Upper lobe of left lung (tissue), 4 donors: ENCODE data around the gene PSMB5.

Source experiments
- POLR2AphosphoS5 ChIP-seq, 2 donors: sonication (generic); formaldehyde crosslinking; IDR thresholded peaks; one replicate each; pipeline ENCODE4 v1.5.1; 2017; ENCODE audit warnings: antibody characterized with exemption in 2 of 2
- TF ChIP-seq, protein P1 (sequence below), 6 experiments: fragments of 450-650 bp in 4 of 6; fragments of 200-600 bp in 2 of 6; sonication (generic) in 2 of 6; IDR thresholded peaks; one replicate each; pipeline ENCODE4 v1.5.1; 2016 to 2019; ENCODE audit warnings: antibody characterized with exemption in 6 of 6

DNA sequence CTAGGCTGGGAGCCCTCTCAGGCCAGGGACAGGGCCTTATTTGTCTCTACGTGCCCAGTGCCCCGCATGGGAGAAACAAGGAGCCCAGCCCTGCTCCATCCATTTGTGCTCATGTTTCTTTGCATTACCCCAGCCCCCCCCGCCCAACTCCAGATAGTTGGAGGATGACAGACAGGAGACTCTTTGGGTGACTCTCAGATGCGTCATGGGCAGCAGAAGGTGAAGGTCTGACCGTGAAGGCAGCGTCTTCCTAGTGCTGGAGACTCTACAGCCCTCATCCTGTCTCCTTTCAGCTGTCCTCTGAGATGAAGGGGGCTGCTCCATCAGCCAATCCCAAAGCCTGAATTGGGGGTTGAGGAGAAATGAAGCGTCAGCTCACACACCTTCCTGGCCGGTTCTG lies 7.0 kb upstream of the PSMB5 start:
- TF ChIP-seq, protein P1, sequence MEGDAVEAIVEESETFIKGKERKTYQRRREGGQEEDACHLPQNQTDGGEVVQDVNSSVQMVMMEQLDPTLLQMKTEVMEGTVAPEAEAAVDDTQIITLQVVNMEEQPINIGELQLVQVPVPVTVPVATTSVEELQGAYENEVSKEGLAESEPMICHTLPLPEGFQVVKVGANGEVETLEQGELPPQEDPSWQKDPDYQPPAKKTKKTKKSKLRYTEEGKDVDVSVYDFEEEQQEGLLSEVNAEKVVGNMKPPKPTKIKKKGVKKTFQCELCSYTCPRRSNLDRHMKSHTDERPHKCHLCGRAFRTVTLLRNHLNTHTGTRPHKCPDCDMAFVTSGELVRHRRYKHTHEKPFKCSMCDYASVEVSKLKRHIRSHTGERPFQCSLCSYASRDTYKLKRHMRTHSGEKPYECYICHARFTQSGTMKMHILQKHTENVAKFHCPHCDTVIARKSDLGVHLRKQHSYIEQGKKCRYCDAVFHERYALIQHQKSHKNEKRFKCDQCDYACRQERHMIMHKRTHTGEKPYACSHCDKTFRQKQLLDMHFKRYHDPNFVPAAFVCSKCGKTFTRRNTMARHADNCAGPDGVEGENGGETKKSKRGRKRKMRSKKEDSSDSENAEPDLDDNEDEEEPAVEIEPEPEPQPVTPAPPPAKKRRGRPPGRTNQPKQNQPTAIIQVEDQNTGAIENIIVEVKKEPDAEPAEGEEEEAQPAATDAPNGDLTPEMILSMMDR (IDR thresholded peaks at IDR 0.05), result no peak
- no peak for TF ChIP-seq POLR2AphosphoS5 (IDR thresholded peaks at IDR 0.05)
